HG02852 (cell line): ENCODE data around the gene GPS2.

ENCODE experiments used
- ATAC-seq: cut with Tn5 transposase; IDR thresholded peaks from one replicate; pipeline ENCODE4 v1.9.1; 2021; ENCODE audit warnings: mild to moderate bottlenecking, moderate library complexity; ENCODE audit not compliant: unreplicated experiment

GPS2 gene

GRCh38 chr17:7314719-7315569 is at the start of gene GPS2:
Gene GPS2, minus strand, starts transcription at chr17:7315360. Its CDS starts 308 bp downstream, at chr17:7315052.
- ATAC-seq, result peak; percentile 63

GRCh38 chr17:7363311-7363710 is 48.2 kb upstream of the GPS2 start:
- no peak for ATAC-seq

GRCh38 chr17:7361906-7362305 is 46.7 kb upstream of the GPS2 start:
- ATAC-seq, result no peak

GRCh38 chr17:7357381-7357780 is 42.2 kb upstream of the GPS2 start:
- ATAC-seq, result no peak

- ATAC-seq, result no peak
Measured at GRCh38 chr17:7356756-7357155, 41.6 kb upstream of the GPS2 start.

- no peak for ATAC-seq
Measured at GRCh38 chr17:7356072-7356549, 41.0 kb upstream of the GPS2 start.

GRCh38 chr17:7355573-7355972 is 40.4 kb upstream of the GPS2 start:
- no peak for ATAC-seq

GRCh38 chr17:7355053-7355452 is 39.9 kb upstream of the GPS2 start, which contains the start of gene TMEM95:
Gene TMEM95, plus strand, starts transcription at chr17:7355156. Its CDS starts 49 bp downstream, at chr17:7355205.
- no peak for ATAC-seq

- no peak for ATAC-seq
Measured at GRCh38 chr17:7354262-7354843, 39.2 kb upstream of the GPS2 start.

- no peak for ATAC-seq
Measured at GRCh38 chr17:7352910-7353635, 37.9 kb upstream of the GPS2 start.

- ATAC-seq, result no peak
Measured at GRCh38 chr17:7352503-7352889, 37.3 kb upstream of the GPS2 start.

- ATAC-seq, result peak; percentile 66
Measured at GRCh38 chr17:7351665-7352502, 36.7 kb upstream of the GPS2 start, which contains the start of gene KCTD11. Gene KCTD11, plus strand, starts transcription at chr17:7352162.

- no peak for ATAC-seq
Measured at GRCh38 chr17:7348478-7349242, 33.5 kb upstream of the GPS2 start.

- no peak for ATAC-seq
Measured at GRCh38 chr17:7347630-7348477, 32.7 kb upstream of the GPS2 start.

- no peak for ATAC-seq
Measured at GRCh38 chr17:7346761-7347614, 31.8 kb upstream of the GPS2 start.

GRCh38 chr17:7343250-7343649 is 28.1 kb upstream of the GPS2 start:
- ATAC-seq, result no peak

GRCh38 chr17:7341842-7342241 is 26.7 kb upstream of the GPS2 start:
- ATAC-seq, result no peak

- no peak for ATAC-seq
Measured at GRCh38 chr17:7340179-7340578, 25.0 kb upstream of the GPS2 start.
